PC-3 (cell line): ENCODE measurements around the gene CNTNAP2.

Experiments used
- CTCF ChIP-seq: fragments of 300-600 bp; sonication (generic); conservative IDR thresholded peaks from 2 replicates; pipeline ENCODE4 v1.5.1; 2017; ENCODE audit warnings: antibody characterized with exemption, low read depth, mild to moderate bottlenecking, low read length
- EZH2 ChIP-seq: fragments of 300-600 bp; sonication (generic); IDR thresholded peaks from one replicate; pipeline ENCODE4 v1.6.1; 2017; ENCODE audit warnings: antibody characterized with exemption, mild to moderate bottlenecking, low read length; ENCODE audit not compliant: unreplicated experiment
- EZH2phosphoT487 ChIP-seq: fragments of 300-600 bp; sonication (generic); IDR thresholded peaks from 2 replicates; pipeline ENCODE4 v1.6.1; 2018; ENCODE audit warnings: mild to moderate bottlenecking, antibody characterized with exemption, low read length, borderline replicate concordance

- no peak for TF ChIP-seq EZH2
- TF ChIP-seq CTCF, result no peak
- TF ChIP-seq EZH2phosphoT487, result no peak
These were observed 1494.8 kb downstream of the CNTNAP2 start for GRCh38 chr7:147611431-147611830.
